Mesenchymal stem cell (in vitro differentiated cells and primary cell): Measurements from ENCODE around the gene ERBB4.

Experiments
- DNase-seq: peaks from one replicate; pipeline ENCODE4 v3.0.0-alpha.2; 2013
- H2AFZ ChIP-seq: one replicate; pipeline ENCODE4 v1.6.1; 2013; ENCODE audit warnings: low read depth, mild to moderate bottlenecking, control low read depth, inconsistent platforms, low read length, moderate library complexity
- H2AK5ac ChIP-seq: 2 replicates; pipeline ENCODE4 v1.6.1; 2013; ENCODE audit warnings: low read length, moderate library complexity, mild to moderate bottlenecking, inconsistent platforms; ENCODE audit not compliant: severe bottlenecking
- H2BK120ac ChIP-seq: one replicate; pipeline ENCODE4 v1.6.1; 2013; ENCODE audit warnings: low read depth, mild to moderate bottlenecking, inconsistent platforms, low read length, moderate library complexity
- H2BK12ac ChIP-seq, 2 experiments: one replicate each; pipeline ENCODE4 v1.6.1; 2013; ENCODE audit warnings: inconsistent platforms in 2 of 2, low read length in 2 of 2, mild to moderate bottlenecking in 2 of 2, moderate library complexity in 2 of 2, control low read depth in 1 of 2
- H2BK15ac ChIP-seq: one replicate; pipeline ENCODE4 v1.6.1; 2013; ENCODE audit warnings: mild to moderate bottlenecking, low read depth, inconsistent platforms; ENCODE audit not compliant: poor library complexity, severe bottlenecking
- H2BK5ac ChIP-seq: 2 replicates; pipeline ENCODE4 v1.6.1; 2013; ENCODE audit warnings: low read depth, mild to moderate bottlenecking, low read length, control low read depth, inconsistent platforms; ENCODE audit not compliant: poor library complexity, severe bottlenecking
- H3K14ac ChIP-seq, 2 experiments: one replicate each; pipeline ENCODE4 v1.6.1; 2013; ENCODE audit warnings: inconsistent platforms in 2 of 2, low read length in 2 of 2, control low read depth in 1 of 2, mild to moderate bottlenecking in 1 of 2, moderate library complexity in 1 of 2
- H3K18ac ChIP-seq, 2 experiments: one replicate each; pipeline ENCODE4 v1.6.1; 2013; ENCODE audit warnings: inconsistent platforms in 2 of 2, low read length in 2 of 2, control low read depth in 1 of 2, low read depth in 1 of 2, mild to moderate bottlenecking in 1 of 2
- H3K23ac ChIP-seq, 2 experiments: one replicate each; pipeline ENCODE4 v1.6.1; 2013; ENCODE audit warnings: inconsistent platforms in 2 of 2, low read length in 2 of 2, mild to moderate bottlenecking in 2 of 2, moderate library complexity in 2 of 2, control low read depth in 1 of 2
- H3K27ac ChIP-seq: 2 replicates; pipeline ENCODE4 v1.5.1; 2013; ENCODE audit warnings: mild to moderate bottlenecking, moderate library complexity, low read length, control low read depth, inconsistent platforms; ENCODE audit not compliant: poor library complexity, severe bottlenecking
- H3K27me3 ChIP-seq, 2 experiments: 2 replicates each; pipeline versions ENCODE4 v1.6.1 to v1.7.0; 2013; ENCODE audit warnings: low read length in 2 of 2, mild to moderate bottlenecking in 2 of 2, moderate library complexity in 2 of 2, control low read depth in 1 of 2, inconsistent platforms in 1 of 2; ENCODE audit not compliant: control insufficient read depth in 1 of 2, insufficient read depth in 1 of 2
- H3K36me3 ChIP-seq, 2 experiments: 2 replicates each; pipeline versions ENCODE4 v1.6.1 to v1.7.0; 2013; ENCODE audit warnings: low read length in 2 of 2, control low read depth in 1 of 2, inconsistent platforms in 1 of 2, low read depth in 1 of 2, mild to moderate bottlenecking in 1 of 2; ENCODE audit not compliant: insufficient read depth in 2 of 2, control insufficient read depth in 1 of 2
- H3K4ac ChIP-seq, 2 experiments: one replicate each; pipeline ENCODE4 v1.6.1; 2013; ENCODE audit warnings: inconsistent platforms in 2 of 2, low read length in 2 of 2, mild to moderate bottlenecking in 2 of 2, moderate library complexity in 2 of 2, control low read depth in 1 of 2, low read depth in 1 of 2
- H3K4me1 ChIP-seq: 2 replicates; pipeline ENCODE4 v1.6.1; 2013; ENCODE audit warnings: low read depth, low read length, control low read depth; ENCODE audit not compliant: control insufficient read depth, insufficient read depth
- H3K4me2 ChIP-seq: 2 replicates; pipeline ENCODE4 v1.6.1; 2013; ENCODE audit warnings: low read length, mild to moderate bottlenecking, inconsistent platforms; ENCODE audit not compliant: poor library complexity, severe bottlenecking
- H3K4me3 ChIP-seq, 2 experiments: 2 replicates each; pipeline versions ENCODE4 v1.5.1 to v1.7.0; 2013; ENCODE audit warnings: low read length in 2 of 2, mild to moderate bottlenecking in 2 of 2, control low read depth in 1 of 2, low read depth in 1 of 2; ENCODE audit not compliant: insufficient read depth in 1 of 2
- H3K79me1 ChIP-seq: replicated peaks from 2 replicates; pipeline ENCODE4 v1.6.1; 2013; ENCODE audit warnings: mild to moderate bottlenecking, control low read depth, low read length, inconsistent platforms; ENCODE audit not compliant: poor library complexity, severe bottlenecking
- H3K9ac ChIP-seq: 2 replicates; pipeline ENCODE4 v1.7.0; 2013; ENCODE audit warnings: mild to moderate bottlenecking, low read length, moderate library complexity
- H3K9me3 ChIP-seq: 2 replicates; pipeline ENCODE4 v1.7.0; 2013; ENCODE audit warnings: mild to moderate bottlenecking, low read length; ENCODE audit not compliant: control insufficient read depth
- H4K8ac ChIP-seq: one replicate; pipeline ENCODE4 v1.6.1; 2013; ENCODE audit warnings: inconsistent platforms, mild to moderate bottlenecking, low read length, moderate library complexity
- H4K91ac ChIP-seq: one replicate; pipeline ENCODE4 v1.6.1; 2013; ENCODE audit warnings: mild to moderate bottlenecking, low read length, inconsistent platforms
- WGBS: methylation state at CpG from one replicate; pipeline ENCODE4 v1.1.7; 2013; ENCODE audit warnings: mixed read lengths; 5-methylcytosine and 5-hydroxymethylcytosine counted together

Gene ERBB4

GRCh38 chr2:211900518-211900917 lies 638.1 kb downstream of the ERBB4 start:
- H2AFZ ChIP-seq: no peak overlapping the region
- WGBS: no CpG with 5 or more reads among the region's 2 CpGs
- H3K23ac ChIP-seq: no peak overlapping the region
- no peaks in the 10 kb centered on the region for H3K36me3 ChIP-seq
- H3K4ac ChIP-seq: no peak overlapping the region
- no peak overlapping the region for H3K9ac ChIP-seq
- H2BK12ac ChIP-seq: no peak overlapping the region
- no peak overlapping the region for H3K27ac ChIP-seq
- H3K4me2 ChIP-seq: no peak overlapping the region
- no peak overlapping the region for H3K18ac ChIP-seq
- H2BK5ac ChIP-seq: no peak overlapping the region
- peak; percentile 19 for DNase-seq
- H4K91ac ChIP-seq: no peak overlapping the region
- no peak overlapping the region for H4K8ac ChIP-seq
- H2AK5ac ChIP-seq: no peak overlapping the region
- no peaks in the 10 kb centered on the region for H3K79me1 ChIP-seq
- no peak overlapping the region for H3K4me3 ChIP-seq
- no peak overlapping the region for H3K14ac ChIP-seq
- H3K27me3 ChIP-seq: no peaks in the 10 kb centered on the region
- H2BK120ac ChIP-seq: no peak overlapping the region
- H2BK15ac ChIP-seq: no peak overlapping the region
- H3K9me3 ChIP-seq: no peaks in the 10 kb centered on the region
- H3K4me1 ChIP-seq: no peaks in the 10 kb centered on the region

GRCh38 chr2:211900000-211900399 lies 638.6 kb downstream of the ERBB4 start:
- no peak overlapping the region for H4K8ac ChIP-seq
- H2AK5ac ChIP-seq: no peak overlapping the region
- H3K18ac ChIP-seq: no peak overlapping the region
- H2BK120ac ChIP-seq: no peak overlapping the region
- WGBS: 77% methylated on average over 5 of the region's 5 CpGs
- no peak overlapping the region for H3K4me2 ChIP-seq
- no peak overlapping the region for H2BK5ac ChIP-seq
- no peak overlapping the region for H3K9ac ChIP-seq
- H2AFZ ChIP-seq: no peak overlapping the region
- H3K79me1 ChIP-seq: no peaks in the 10 kb centered on the region
- H3K9me3 ChIP-seq: no peaks in the 10 kb centered on the region
- no peak overlapping the region for H3K4ac ChIP-seq
- H3K14ac ChIP-seq: no peak overlapping the region
- H3K27ac ChIP-seq: no peak overlapping the region
- H3K23ac ChIP-seq: no peak overlapping the region
- H2BK12ac ChIP-seq: no peak overlapping the region
- DNase-seq: peak; percentile 52
- no peaks in the 10 kb centered on the region for H3K36me3 ChIP-seq
- H3K4me3 ChIP-seq: no peak overlapping the region
- H3K27me3 ChIP-seq: no peaks in the 10 kb centered on the region
- H4K91ac ChIP-seq: no peak overlapping the region
- no peak overlapping the region for H2BK15ac ChIP-seq
- no peaks in the 10 kb centered on the region for H3K4me1 ChIP-seq

- Histone ChIP-seq H2BK12ac (no peak overlapping the region), H3K79me1 (no peaks in the 10 kb centered on the region), H2BK5ac (no peak overlapping the region), H2BK120ac (no peak overlapping the region), H3K27ac (no peak overlapping the region), H3K4me1 (no peaks in the 10 kb centered on the region), H3K4me2 (no peak overlapping the region), H4K91ac (no peak overlapping the region), H3K14ac (no peak overlapping the region), H3K23ac (no peak overlapping the region), H3K36me3 (no peaks in the 10 kb centered on the region), H4K8ac (no peak overlapping the region), H3K4me3 (no peak overlapping the region), H2AK5ac (no peak overlapping the region), H3K9me3 (no peaks in the 10 kb centered on the region), H3K4ac (no peak overlapping the region), H3K18ac (no peak overlapping the region), H2BK15ac (no peak overlapping the region), H2AFZ (no peak overlapping the region), H3K9ac (no peak overlapping the region), H3K27me3 (no peaks in the 10 kb centered on the region)
- 100% methylated on average over 1 of the region's 1 CpG for WGBS
- DNase-seq: no peak
Observed at GRCh38 chr2:211898702-211899101, 639.9 kb downstream of the ERBB4 start.

- H2BK12ac ChIP-seq: peak overlapping the region in 1 of 2 experiments; percentile 63
- H3K9ac ChIP-seq: no peak overlapping the region
- H3K4me3 ChIP-seq: no peak overlapping the region
- no peak for DNase-seq
- no peak overlapping the region for H3K18ac ChIP-seq
- H3K27ac ChIP-seq: no peak overlapping the region
- H2BK15ac ChIP-seq: no peak overlapping the region
- H2BK120ac ChIP-seq: no peak overlapping the region
- no peak overlapping the region for H3K4me2 ChIP-seq
- H3K36me3 ChIP-seq: no peaks in the 10 kb centered on the region
- H3K14ac ChIP-seq: no peak overlapping the region
- H4K8ac ChIP-seq: no peak overlapping the region
- H3K4me1 ChIP-seq: no peaks in the 10 kb centered on the region
- no peaks in the 10 kb centered on the region for H3K27me3 ChIP-seq
- H4K91ac ChIP-seq: no peak overlapping the region
- 82% methylated on average over 5 of the region's 6 CpGs for WGBS
- no peak overlapping the region for H2BK5ac ChIP-seq
- no peak overlapping the region for H2AK5ac ChIP-seq
- H3K9me3 ChIP-seq: no peaks in the 10 kb centered on the region
- H3K23ac ChIP-seq: no peak overlapping the region
- H3K4ac ChIP-seq: no peak overlapping the region
- no peak overlapping the region for H2AFZ ChIP-seq
- H3K79me1 ChIP-seq: no peaks in the 10 kb centered on the region
Observed at GRCh38 chr2:211881449-211881848, 657.2 kb downstream of the ERBB4 start.
